GM21717 (cell line): ENCODE data around the gene IGSF21.

Experiments used
- ATAC-seq: cut with Tn5 transposase; IDR thresholded peaks from one replicate; pipeline ENCODE4 v1.9.1; 2021; ENCODE audit warnings: mild to moderate bottlenecking, moderate library complexity; ENCODE audit not compliant: unreplicated experiment

Gene IGSF21

GRCh38 chr1:18094096-18094495 is 13.5 kb upstream of the IGSF21 start:
- ATAC-seq = no peak

DNA sequence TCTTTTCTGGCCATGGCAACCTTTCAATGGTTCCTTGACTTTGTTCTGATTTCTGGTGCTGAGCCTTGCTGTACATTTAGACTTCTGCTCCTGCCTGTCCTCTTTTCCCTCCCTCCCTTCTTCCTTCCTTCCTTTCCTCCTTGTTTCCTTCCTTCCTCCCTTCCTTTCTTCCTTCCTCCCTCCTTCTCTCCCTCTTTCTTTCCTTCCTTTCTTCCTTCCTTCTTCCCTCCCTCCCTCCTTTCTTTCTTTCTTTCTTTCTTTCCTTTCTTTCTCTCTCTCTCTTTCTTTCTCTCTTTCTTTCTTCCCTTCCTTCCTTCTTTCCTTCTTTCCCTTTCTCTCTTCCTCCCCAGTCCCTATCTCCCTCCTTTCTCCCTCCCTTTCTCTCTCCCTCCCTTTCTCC is 10.4 kb upstream of the IGSF21 start:
- no peak for ATAC-seq

- no peak for ATAC-seq
Observed at GRCh38 chr1:18099026-18099425, 8.6 kb upstream of the IGSF21 start.

- ATAC-seq = no peak
Observed at GRCh38 chr1:18100060-18100459, 7.5 kb upstream of the IGSF21 start.

- ATAC-seq = no peak
Observed at GRCh38 chr1:18100491-18101063, 7.0 kb upstream of the IGSF21 start.

GRCh38 chr1:18101508-18101907 is 6.1 kb upstream of the IGSF21 start:
- no peak for ATAC-seq

GRCh38 chr1:18103788-18104421 is 3.7 kb upstream of the IGSF21 start:
- no peak for ATAC-seq

GRCh38 chr1:18104546-18105100 is 3.0 kb upstream of the IGSF21 start:
- ATAC-seq = no peak

- no peak for ATAC-seq
Observed at GRCh38 chr1:18105196-18105595, 2.4 kb upstream of the IGSF21 start.

GRCh38 chr1:18108299-18109057 is 880 bp downstream of the IGSF21 start:
- ATAC-seq = no peak

DNA sequence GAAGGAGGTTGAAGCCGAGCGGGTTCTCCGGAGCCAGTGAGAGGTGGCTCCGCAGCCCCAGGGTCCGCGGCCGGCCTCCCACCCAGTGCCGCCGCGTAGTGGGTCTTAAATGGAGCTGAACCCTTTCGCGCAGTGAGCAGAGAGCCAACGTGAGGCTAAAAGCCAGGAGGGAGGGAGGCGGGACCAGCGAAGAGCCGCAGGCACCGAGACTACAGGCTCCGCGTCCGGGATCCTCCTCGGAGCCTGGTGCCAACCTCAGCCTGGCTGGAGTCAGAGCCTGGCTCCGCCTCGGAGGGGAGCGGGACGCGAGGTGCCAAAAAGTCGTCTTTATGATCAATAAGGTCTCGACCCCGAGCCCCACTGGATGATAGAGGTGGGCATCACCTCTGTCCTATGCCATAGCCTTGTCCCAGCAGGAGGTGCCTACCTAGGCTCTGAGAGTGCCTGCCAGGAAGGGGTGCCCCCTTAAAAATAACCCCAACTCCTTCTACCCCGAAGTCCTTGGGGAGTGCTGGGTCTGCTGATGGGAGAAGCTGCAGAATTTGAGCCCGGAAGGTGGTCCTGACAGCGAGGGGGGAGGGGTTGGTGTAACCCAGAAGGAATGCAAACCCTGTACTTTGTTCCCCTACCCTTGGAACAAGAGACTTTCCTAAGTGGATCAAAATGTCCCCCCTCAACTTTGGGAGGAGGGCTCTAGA is 1.6 kb downstream of the IGSF21 start:
- ATAC-seq = no peak

DNA sequence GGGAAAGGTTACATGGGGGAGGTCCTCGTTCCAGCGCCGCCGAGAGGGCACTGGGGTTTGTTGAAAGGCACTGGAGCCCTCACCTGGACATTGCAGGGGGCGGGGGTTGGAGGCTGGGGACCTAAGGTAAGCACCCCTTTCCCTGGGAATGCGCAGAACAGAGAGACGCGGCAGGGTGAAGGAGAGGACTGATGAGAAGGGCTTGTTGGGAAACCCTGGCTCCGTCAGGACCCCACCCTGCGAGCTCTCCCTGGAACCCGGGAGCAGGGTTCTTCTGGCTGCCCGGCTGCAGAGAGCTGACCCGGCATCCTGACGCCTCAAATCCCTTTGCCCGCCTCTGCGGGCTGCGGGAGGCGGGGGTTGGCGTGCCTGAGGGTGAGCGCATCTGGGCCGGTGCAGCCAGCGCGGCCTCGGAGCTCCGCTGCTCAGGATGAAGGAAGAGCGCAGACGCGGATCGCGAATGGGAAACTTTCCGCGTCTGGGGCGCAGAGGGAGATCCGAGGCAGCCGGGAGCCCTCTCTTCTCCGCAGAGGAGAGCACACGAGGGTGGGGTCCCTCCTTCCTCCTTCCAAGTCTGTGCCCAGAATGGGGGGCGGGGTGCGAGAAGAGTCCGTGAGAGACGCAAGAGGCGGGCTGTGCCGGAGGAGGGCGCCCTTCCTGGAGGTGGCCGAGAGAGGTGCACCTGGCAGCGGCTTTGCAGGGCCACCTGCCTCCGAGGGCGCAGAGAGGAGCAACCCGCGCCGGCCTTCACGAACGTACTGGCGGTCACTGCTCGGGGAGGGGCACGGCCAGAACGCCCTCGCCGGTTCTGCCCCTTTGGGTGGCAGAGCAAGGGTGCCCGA is 2.4 kb downstream of the IGSF21 start:
- ATAC-seq = no peak

GRCh38 chr1:18110598-18110939 is 3.0 kb downstream of the IGSF21 start:
- no peak for ATAC-seq

DNA sequence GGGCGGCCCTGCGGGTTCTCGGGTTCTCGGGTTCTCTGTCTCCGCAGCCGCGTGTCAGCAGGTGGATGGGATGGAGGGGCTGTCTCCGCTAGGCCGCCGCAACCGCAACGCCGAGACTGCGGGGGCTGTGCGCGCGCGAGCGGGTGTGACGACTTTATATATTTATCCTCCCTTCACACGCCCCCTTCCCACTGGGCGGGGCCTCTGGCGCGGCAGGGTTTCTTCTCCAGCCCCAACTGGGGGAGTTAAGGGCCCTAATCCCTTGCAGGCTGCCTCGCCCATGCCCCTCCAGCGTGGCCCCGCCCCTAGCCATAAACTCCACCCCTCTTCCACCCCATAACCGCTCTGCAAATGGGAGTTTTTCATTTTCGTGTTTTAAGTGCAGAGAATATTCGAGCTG is 3.4 kb downstream of the IGSF21 start:
- ATAC-seq = no peak

GRCh38 chr1:18111605-18112297 is 4.2 kb downstream of the IGSF21 start:
- ATAC-seq = no peak

- ATAC-seq = no peak
Observed at GRCh38 chr1:18112611-18113010, 5.0 kb downstream of the IGSF21 start.

DNA sequence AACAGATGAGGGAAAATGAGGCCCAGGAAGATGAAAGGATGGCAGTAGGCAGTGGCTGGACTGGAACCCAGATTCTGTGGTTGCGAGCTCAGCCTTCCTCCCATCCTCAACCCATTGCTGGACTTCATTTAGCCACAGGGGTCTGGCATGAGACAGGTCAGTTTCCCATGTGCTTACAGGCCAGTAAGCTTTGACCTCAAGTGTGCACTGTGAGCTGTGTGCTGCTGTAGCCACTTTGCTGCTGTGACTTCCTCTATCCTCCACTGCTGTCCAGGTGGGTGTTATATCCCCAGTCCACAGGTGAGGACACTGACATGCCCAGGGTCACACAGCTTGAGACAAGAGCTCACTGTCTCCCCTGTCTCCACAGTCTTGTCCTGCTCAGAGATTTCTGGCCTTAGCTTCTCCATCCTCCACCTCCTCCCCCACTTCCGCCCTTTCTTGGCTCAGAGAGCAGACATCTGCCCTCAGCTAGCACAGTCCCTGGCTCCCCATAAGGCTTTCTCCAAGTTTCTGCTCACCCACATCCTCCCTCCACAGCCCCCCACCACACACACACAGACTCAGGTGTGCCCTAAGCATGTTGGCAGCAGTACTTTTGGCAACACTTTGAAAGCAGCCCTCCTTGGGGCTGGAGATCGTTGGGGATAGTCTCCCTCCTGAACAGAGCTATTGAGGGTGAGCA is 7.3 kb downstream of the IGSF21 start:
- no peak for ATAC-seq

- ATAC-seq = no peak
Observed at GRCh38 chr1:18116777-18117176, 9.2 kb downstream of the IGSF21 start.

DNA sequence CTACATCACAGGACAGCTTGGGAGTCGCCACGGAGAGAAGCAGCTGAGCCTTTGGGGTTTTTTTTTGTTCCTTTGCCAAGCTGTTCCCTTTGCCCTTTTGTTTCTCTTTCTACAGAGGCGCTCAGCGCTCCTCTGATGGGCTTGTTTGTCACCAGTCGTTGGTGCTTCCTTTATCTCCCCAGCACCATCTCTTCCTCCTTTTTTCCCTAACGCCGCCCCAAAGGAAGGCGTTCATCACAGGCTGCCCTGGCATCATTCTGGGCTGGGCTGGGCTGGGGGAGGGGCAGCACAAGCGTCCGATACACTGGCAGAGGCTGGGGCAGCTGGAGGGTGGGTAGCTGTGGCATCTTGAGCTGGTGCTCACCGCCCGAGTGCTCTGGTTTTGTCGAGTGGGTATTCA is 10.5 kb downstream of the IGSF21 start:
- ATAC-seq = no peak
